Medulla oblongata (tissue), 1 donor: ENCODE data around the gene CHMP6.

Experiments
- DNase-seq: peaks from one replicate; pipeline ENCODE4 v3.0.0-alpha.2; 2015; ENCODE audit errors: extremely low spot score

The CHMP6 gene

GRCh38 chr17:81042606-81043005, 51.0 kb downstream of the CHMP6 start:
- no peak for DNase-seq

- no peak for DNase-seq
Observed at GRCh38 chr17:81043319-81043724, 51.7 kb downstream of the CHMP6 start.

- DNase-seq, result no peak
Observed at GRCh38 chr17:81043725-81044427, 52.2 kb downstream of the CHMP6 start.

- no peak for DNase-seq
Observed at GRCh38 chr17:81044428-81044763, 52.8 kb downstream of the CHMP6 start.

- peak; percentile 72 for DNase-seq
Observed at GRCh38 chr17:81044764-81045589, 53.3 kb downstream of the CHMP6 start.

- no peak for DNase-seq
Observed at GRCh38 chr17:81045590-81046095, 54.0 kb downstream of the CHMP6 start.

- DNase-seq, result no peak
Observed at GRCh38 chr17:81046132-81046769, 54.6 kb downstream of the CHMP6 start.

- no peak for DNase-seq
Observed at GRCh38 chr17:81046770-81047359, 55.2 kb downstream of the CHMP6 start.

GRCh38 chr17:81048827-81049371, 57.3 kb downstream of the CHMP6 start:
- DNase-seq, result no peak

- DNase-seq, result no peak
Observed at GRCh38 chr17:81049372-81049911, 57.8 kb downstream of the CHMP6 start.
